Measurements from ENCODE around the gene GHITM. TPM values are rescaled to one million over a fixed set of nuclear protein-coding genes. Genes with fewer than 3 reads are reported as not detected.
"Not testable (repeated sequence)": the region's sequence is repeated elsewhere in the genome, so short reads cannot be mapped to it uniquely, and the experiment has no call there.

The GHITM gene
- total RNA-seq, 1 donor from 2014 or later = 114 TPM

DNA sequence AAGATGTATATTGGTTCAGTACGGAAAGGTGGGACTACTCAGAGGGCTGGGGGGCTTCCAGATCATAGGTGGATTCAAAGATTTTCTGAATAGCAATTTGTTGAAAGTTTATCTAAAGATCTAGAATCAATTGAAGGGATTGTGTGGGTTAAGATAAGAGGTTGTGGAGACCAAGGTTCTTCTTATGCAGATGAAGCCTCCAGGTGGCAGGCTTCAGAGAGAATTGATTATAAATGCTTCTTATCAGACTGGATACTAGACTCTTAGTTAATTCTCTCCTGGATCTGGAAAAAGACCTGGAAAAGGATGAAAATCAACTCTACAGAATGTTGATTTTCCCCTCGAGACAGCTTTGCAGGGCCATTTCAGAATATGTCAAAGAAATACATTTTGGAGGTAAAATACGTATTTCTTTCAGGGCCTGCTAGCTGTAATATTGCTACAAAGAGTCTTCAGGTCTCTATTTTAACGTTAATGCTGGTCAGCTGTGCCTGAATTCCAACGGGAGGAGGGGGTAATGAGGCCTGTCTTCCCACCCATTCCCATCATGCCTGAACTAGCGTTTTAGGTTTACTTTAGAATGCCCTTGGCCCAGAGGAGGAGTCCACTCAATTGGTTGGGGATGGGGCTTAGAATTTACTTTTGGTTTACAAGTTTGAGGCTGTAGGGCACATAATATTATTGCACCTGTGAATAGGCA lies 21.5 kb downstream of the GHITM start:
- TF ChIP-seq, protein P1, sequence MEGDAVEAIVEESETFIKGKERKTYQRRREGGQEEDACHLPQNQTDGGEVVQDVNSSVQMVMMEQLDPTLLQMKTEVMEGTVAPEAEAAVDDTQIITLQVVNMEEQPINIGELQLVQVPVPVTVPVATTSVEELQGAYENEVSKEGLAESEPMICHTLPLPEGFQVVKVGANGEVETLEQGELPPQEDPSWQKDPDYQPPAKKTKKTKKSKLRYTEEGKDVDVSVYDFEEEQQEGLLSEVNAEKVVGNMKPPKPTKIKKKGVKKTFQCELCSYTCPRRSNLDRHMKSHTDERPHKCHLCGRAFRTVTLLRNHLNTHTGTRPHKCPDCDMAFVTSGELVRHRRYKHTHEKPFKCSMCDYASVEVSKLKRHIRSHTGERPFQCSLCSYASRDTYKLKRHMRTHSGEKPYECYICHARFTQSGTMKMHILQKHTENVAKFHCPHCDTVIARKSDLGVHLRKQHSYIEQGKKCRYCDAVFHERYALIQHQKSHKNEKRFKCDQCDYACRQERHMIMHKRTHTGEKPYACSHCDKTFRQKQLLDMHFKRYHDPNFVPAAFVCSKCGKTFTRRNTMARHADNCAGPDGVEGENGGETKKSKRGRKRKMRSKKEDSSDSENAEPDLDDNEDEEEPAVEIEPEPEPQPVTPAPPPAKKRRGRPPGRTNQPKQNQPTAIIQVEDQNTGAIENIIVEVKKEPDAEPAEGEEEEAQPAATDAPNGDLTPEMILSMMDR (conservative IDR thresholded peaks at IDR 0.05) = no peak
- DNase-seq (ENCODE audit: extremely low spot score, unreplicated experiment) = no peak
- Mint-ChIP-seq H3K4me1 (ENCODE audit: unreplicated experiment) (no peaks in the 10 kb centered on the region), H3K27me3 (peaks cover 36% of the 10 kb centered on the region), H3K9me3 (no peaks in the 10 kb centered on the region), H3K4me3 (no peak overlapping the region), H3K27ac (no peak overlapping the region), H3K36me3 (no peaks in the 10 kb centered on the region)

DNA sequence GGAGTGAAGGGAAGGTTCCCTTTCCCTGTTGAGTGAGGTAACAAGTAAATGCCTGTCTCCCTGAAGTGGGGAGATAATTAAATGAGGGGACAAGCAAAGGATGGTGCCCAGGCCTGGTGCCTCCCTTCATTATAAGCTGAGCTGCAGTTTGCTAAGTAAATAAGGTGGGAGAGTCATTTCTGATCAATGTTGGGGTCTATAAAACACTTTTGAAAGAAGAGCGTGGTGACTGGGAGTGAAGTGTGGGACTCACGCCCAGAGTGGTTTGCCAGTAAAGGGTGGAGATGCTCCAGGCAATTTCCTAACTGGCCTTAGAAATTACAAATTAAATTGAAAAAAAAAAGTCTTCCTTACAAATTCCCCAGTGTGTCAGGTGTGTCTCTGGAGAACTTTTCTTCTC lies 24.7 kb downstream of the GHITM start:
- Mint-ChIP-seq H3K36me3 (no peaks in the 10 kb centered on the region), H3K27me3 (peaks cover 30% of the 10 kb centered on the region), H3K9me3 (no peaks in the 10 kb centered on the region), H3K27ac (no peak overlapping the region), H3K4me1 (ENCODE audit: unreplicated experiment) (no peaks in the 10 kb centered on the region), H3K4me3 (no peak overlapping the region)
- DNase-seq (ENCODE audit: extremely low spot score, unreplicated experiment) = no peak
- TF ChIP-seq, protein P1 (conservative IDR thresholded peaks at IDR 0.05) = no peak

GRCh38 chr10:84164442-84164841 lies 25.1 kb downstream of the GHITM start:
- peaks cover 27% of the 10 kb centered on the region for H3K27me3 Mint-ChIP-seq
- DNase-seq (ENCODE audit: extremely low spot score, unreplicated experiment) = no peak
- TF ChIP-seq, protein P1 (conservative IDR thresholded peaks at IDR 0.05) = no peak
- no peaks in the 10 kb centered on the region for H3K36me3 Mint-ChIP-seq
- no peak overlapping the region for H3K4me3 Mint-ChIP-seq
- no peak overlapping the region for H3K27ac Mint-ChIP-seq
- H3K9me3 Mint-ChIP-seq = no peaks in the 10 kb centered on the region
- H3K4me1 Mint-ChIP-seq (ENCODE audit: unreplicated experiment) = no peaks in the 10 kb centered on the region

- Mint-ChIP-seq H3K36me3 (no peaks in the 10 kb centered on the region), H3K27ac (no peak overlapping the region), H3K27me3 (peaks cover 19% of the 10 kb centered on the region), H3K4me3 (no peak overlapping the region), H3K9me3 (no peaks in the 10 kb centered on the region), H3K4me1 (ENCODE audit: unreplicated experiment) (no peaks in the 10 kb centered on the region)
- TF ChIP-seq, protein P1 (conservative IDR thresholded peaks at IDR 0.05) = no peak
- no peak for DNase-seq (ENCODE audit: extremely low spot score, unreplicated experiment)
Observed at GRCh38 chr10:84166620-84167288, 27.4 kb downstream of the GHITM start.

- peaks cover 19% of the 10 kb centered on the region for H3K27me3 Mint-ChIP-seq
- H3K4me1 Mint-ChIP-seq (ENCODE audit: unreplicated experiment); H3K4me3 Mint-ChIP-seq; DNase-seq (ENCODE audit: extremely low spot score, unreplicated experiment); H3K27ac Mint-ChIP-seq; H3K36me3 Mint-ChIP-seq; H3K9me3 Mint-ChIP-seq: not testable (repeated sequence)
Observed at GRCh38 chr10:84167289-84167653, 28.0 kb downstream of the GHITM start.

GRCh38 chr10:84168382-84168781 lies 29.1 kb downstream of the GHITM start:
- DNase-seq (ENCODE audit: extremely low spot score, unreplicated experiment); H3K27ac Mint-ChIP-seq; H3K4me3 Mint-ChIP-seq; H3K9me3 Mint-ChIP-seq; H3K36me3 Mint-ChIP-seq; H3K4me1 Mint-ChIP-seq (ENCODE audit: unreplicated experiment): not testable (repeated sequence)
- H3K27me3 Mint-ChIP-seq = peaks cover 14% of the 10 kb centered on the region

GRCh38 chr10:84171237-84171636 lies 31.9 kb downstream of the GHITM start:
- H3K4me3 Mint-ChIP-seq; H3K27me3 Mint-ChIP-seq; DNase-seq (ENCODE audit: extremely low spot score, unreplicated experiment); H3K27ac Mint-ChIP-seq; H3K9me3 Mint-ChIP-seq; H3K4me1 Mint-ChIP-seq (ENCODE audit: unreplicated experiment); H3K36me3 Mint-ChIP-seq: not testable (repeated sequence)

DNA sequence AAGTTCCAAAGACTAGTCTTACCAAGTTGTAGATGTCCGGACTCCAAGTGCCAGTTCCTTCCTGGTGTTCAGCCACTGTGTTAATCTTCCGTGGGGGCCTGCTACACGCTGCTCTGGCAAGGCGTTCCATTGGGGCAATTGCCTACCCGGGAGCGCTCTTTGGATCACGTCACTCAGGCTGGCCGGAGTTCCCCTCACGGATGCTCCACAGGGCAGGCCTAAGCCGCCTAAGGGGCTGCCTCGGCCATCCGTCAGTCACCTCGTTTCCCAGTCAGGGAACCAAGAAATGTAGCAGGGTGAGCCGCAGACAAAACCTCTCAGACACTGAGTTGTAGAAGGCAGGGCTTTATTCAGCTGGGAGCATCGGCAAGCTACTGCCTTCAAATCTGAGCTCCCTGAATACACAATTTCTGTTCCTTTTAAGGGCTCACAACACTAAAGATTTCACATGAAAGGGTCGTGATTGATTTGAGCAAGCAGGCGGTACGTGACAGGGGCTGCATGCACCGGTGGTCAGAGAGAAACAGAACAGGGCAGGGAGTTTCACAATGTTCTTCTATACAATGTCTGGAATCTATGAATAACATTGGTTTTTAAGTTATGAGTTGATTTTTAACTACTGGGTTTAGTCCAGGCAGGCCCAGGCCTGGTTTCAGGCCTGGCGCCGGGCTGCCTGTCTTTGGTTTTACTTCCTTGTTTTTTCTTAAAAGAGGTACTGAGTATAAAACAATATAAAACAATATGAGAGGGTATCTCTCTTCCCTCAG lies 32.6 kb downstream of the GHITM start:
- not testable (repeated sequence) for H3K9me3 Mint-ChIP-seq; H3K36me3 Mint-ChIP-seq; H3K4me3 Mint-ChIP-seq; H3K27ac Mint-ChIP-seq; H3K27me3 Mint-ChIP-seq; H3K4me1 Mint-ChIP-seq (ENCODE audit: unreplicated experiment); DNase-seq (ENCODE audit: extremely low spot score, unreplicated experiment)
